ENCODE data around the gene NIPBL.

NIPBL gene

GRCh38 chr5:37063739-37064138, 187.2 kb downstream of the NIPBL start:
- no peaks in the 10 kb centered on the region for H3K27me3 ChIP-seq
- H3K4me3 ChIP-seq (ENCODE audit: low read depth in 1 of 2, low read length in 1 of 2) = no peak overlapping the region
- peaks cover 89% of the 10 kb centered on the region for H3K36me3 ChIP-seq
- H3K27ac ChIP-seq = no peak overlapping the region
- H3K4me1 ChIP-seq (ENCODE audit: control insufficient read depth in 1 of 2, insufficient read depth in 1 of 2, low read depth in 1 of 2, low read length in 1 of 2) = no peaks in the 10 kb centered on the region
- TF ChIP-seq, protein P1, sequence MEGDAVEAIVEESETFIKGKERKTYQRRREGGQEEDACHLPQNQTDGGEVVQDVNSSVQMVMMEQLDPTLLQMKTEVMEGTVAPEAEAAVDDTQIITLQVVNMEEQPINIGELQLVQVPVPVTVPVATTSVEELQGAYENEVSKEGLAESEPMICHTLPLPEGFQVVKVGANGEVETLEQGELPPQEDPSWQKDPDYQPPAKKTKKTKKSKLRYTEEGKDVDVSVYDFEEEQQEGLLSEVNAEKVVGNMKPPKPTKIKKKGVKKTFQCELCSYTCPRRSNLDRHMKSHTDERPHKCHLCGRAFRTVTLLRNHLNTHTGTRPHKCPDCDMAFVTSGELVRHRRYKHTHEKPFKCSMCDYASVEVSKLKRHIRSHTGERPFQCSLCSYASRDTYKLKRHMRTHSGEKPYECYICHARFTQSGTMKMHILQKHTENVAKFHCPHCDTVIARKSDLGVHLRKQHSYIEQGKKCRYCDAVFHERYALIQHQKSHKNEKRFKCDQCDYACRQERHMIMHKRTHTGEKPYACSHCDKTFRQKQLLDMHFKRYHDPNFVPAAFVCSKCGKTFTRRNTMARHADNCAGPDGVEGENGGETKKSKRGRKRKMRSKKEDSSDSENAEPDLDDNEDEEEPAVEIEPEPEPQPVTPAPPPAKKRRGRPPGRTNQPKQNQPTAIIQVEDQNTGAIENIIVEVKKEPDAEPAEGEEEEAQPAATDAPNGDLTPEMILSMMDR (IDR thresholded peaks at IDR 0.05) = no peak
- no peaks in the 10 kb centered on the region for H3K9me3 ChIP-seq

DNA sequence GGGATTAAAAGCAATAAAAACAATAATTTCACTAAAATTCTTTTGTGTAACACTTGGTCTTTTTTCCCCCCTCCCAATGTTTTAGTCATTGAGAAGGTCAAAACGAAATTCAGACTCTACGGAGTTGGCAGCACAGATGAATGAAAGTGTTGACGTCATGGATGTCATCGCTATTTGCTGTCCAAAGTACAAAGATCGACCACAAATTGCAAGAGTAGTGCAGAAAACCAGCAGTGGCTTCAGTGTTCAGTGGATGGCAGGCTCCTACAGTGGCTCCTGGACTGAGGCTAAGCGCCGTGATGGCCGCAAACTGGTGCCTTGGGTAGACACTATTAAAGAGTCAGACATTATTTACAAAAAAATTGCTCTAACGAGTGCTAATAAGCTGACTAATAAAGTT, 187.9 kb downstream of the NIPBL start:
- peaks cover 82% of the 10 kb centered on the region for H3K36me3 ChIP-seq
- H3K27me3 ChIP-seq = no peaks in the 10 kb centered on the region
- H3K4me1 ChIP-seq (ENCODE audit: control insufficient read depth in 1 of 2, insufficient read depth in 1 of 2, low read depth in 1 of 2, low read length in 1 of 2) = no peaks in the 10 kb centered on the region
- no peak overlapping the region for H3K4me3 ChIP-seq (ENCODE audit: low read depth in 1 of 2, low read length in 1 of 2)
- TF ChIP-seq, protein P1 (IDR thresholded peaks at IDR 0.05) = no peak
- no peak overlapping the region for H3K27ac ChIP-seq
- H3K9me3 ChIP-seq = no peaks in the 10 kb centered on the region

- Histone ChIP-seq H3K27me3 (peaks cover 7% of the 10 kb centered on the region), H3K27ac (no peak overlapping the region), H3K4me1 (ENCODE audit: control insufficient read depth in 1 of 2, insufficient read depth in 1 of 2, low read depth in 1 of 2, low read length in 1 of 2) (no peaks in the 10 kb centered on the region), H3K36me3 (peaks cover 11% of the 10 kb centered on the region), H3K9me3 (no peaks in the 10 kb centered on the region), H3K4me3 (ENCODE audit: low read depth in 1 of 2, low read length in 1 of 2) (no peak overlapping the region)
- TF ChIP-seq, protein P1 (IDR thresholded peaks at IDR 0.05) = no peak
Measured at GRCh38 chr5:37071487-37071886, 194.9 kb downstream of the NIPBL start.

- H3K36me3 ChIP-seq = peaks cover 7% of the 10 kb centered on the region
- H3K9me3 ChIP-seq = no peaks in the 10 kb centered on the region
- H3K27me3 ChIP-seq = peaks cover 7% of the 10 kb centered on the region
- no peak overlapping the region for H3K27ac ChIP-seq
- H3K4me1 ChIP-seq (ENCODE audit: control insufficient read depth in 1 of 2, insufficient read depth in 1 of 2, low read depth in 1 of 2, low read length in 1 of 2) = no peaks in the 10 kb centered on the region
- TF ChIP-seq, protein P1 (IDR thresholded peaks at IDR 0.05) = no peak
- no peak overlapping the region for H3K4me3 ChIP-seq (ENCODE audit: low read depth in 1 of 2, low read length in 1 of 2)
Measured at GRCh38 chr5:37071901-37072581, 195.5 kb downstream of the NIPBL start.

- Histone ChIP-seq H3K27ac (no peak overlapping the region), H3K9me3 (no peaks in the 10 kb centered on the region), H3K36me3 (no peaks in the 10 kb centered on the region), H3K4me3 (ENCODE audit: low read depth in 1 of 2, low read length in 1 of 2) (no peak overlapping the region), H3K27me3 (peaks cover 7% of the 10 kb centered on the region), H3K4me1 (ENCODE audit: control insufficient read depth in 1 of 2, insufficient read depth in 1 of 2, low read depth in 1 of 2, low read length in 1 of 2) (no peaks in the 10 kb centered on the region)
- TF ChIP-seq, protein P1 (IDR thresholded peaks at IDR 0.05) = no peak
Measured at GRCh38 chr5:37075399-37075950, 198.9 kb downstream of the NIPBL start.
